HUES6 (cell line): ENCODE results near the gene BCL2.

Source experiments
- H3K27ac ChIP-seq: 2 replicates; pipeline ENCODE4 v1.7.0; 2013; ENCODE audit warnings: low read depth, mild to moderate bottlenecking, low read length, inconsistent platforms
- H3K27me3 ChIP-seq: 2 replicates; pipeline ENCODE4 v1.6.1; 2013; ENCODE audit warnings: low read length; ENCODE audit not compliant: control insufficient read depth, insufficient read depth
- H3K36me3 ChIP-seq: 2 replicates; pipeline ENCODE4 v1.6.1; 2013; ENCODE audit warnings: low read length; ENCODE audit not compliant: control insufficient read depth, insufficient read depth
- H3K4me1 ChIP-seq: 2 replicates; pipeline ENCODE4 v1.6.1; 2013; ENCODE audit warnings: low read length; ENCODE audit not compliant: control insufficient read depth, insufficient read depth
- H3K4me3 ChIP-seq: 2 replicates; pipeline ENCODE4 v1.5.1; 2013; ENCODE audit warnings: low read depth, low read length
- H3K9ac ChIP-seq: one replicate; pipeline ENCODE4 v1.6.1; 2013; ENCODE audit warnings: mild to moderate bottlenecking, low read length
- H3K9me3 ChIP-seq: 2 replicates; pipeline ENCODE4 v1.6.1; 2013; ENCODE audit warnings: low read depth, low read length; ENCODE audit not compliant: control insufficient read depth, insufficient read depth

BCL2 gene

GRCh38 chr18:63297687-63298399 lies 21.7 kb downstream of the BCL2 start:
- Histone ChIP-seq H3K27ac (no peak overlapping the region), H3K36me3 (no peaks in the 10 kb centered on the region)

DNA sequence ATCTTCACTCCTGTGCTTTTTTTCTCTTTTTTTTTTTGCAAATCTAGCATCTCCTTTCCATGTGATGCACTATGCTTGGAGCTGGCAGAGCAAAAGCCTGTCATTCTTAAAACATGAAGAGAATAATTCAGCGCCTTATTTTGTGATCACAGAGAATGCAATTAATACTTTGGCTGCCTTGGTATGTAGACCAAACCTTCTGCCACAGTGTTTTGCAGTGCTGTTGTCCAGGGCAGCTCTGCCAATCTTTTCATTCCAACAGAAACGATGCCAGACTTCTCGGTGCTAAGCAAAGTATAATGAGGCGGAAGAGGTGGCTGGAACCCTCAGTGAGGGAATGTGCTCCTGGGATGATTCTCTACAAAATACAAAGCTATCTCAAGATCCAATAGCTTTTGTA lies 25.6 kb downstream of the BCL2 start:
- H3K27me3 ChIP-seq: no peaks in the 10 kb centered on the region
- H3K4me3 ChIP-seq: no peak overlapping the region
- no peak overlapping the region for H3K27ac ChIP-seq
- no peak overlapping the region for H3K9ac ChIP-seq
- H3K4me1 ChIP-seq: peaks cover 23% of the 10 kb centered on the region
- H3K36me3 ChIP-seq: no peaks in the 10 kb centered on the region
- H3K9me3 ChIP-seq: no peaks in the 10 kb centered on the region

More at GRCh38 chr18:63297687-63298399, 21.7 kb downstream of the BCL2 start:
- no peak overlapping the region for H3K9ac ChIP-seq
- H3K27me3 ChIP-seq: no peaks in the 10 kb centered on the region
- H3K4me1 ChIP-seq: peaks cover 16% of the 10 kb centered on the region
- no peaks in the 10 kb centered on the region for H3K9me3 ChIP-seq
- H3K4me3 ChIP-seq: no peak overlapping the region

DNA sequence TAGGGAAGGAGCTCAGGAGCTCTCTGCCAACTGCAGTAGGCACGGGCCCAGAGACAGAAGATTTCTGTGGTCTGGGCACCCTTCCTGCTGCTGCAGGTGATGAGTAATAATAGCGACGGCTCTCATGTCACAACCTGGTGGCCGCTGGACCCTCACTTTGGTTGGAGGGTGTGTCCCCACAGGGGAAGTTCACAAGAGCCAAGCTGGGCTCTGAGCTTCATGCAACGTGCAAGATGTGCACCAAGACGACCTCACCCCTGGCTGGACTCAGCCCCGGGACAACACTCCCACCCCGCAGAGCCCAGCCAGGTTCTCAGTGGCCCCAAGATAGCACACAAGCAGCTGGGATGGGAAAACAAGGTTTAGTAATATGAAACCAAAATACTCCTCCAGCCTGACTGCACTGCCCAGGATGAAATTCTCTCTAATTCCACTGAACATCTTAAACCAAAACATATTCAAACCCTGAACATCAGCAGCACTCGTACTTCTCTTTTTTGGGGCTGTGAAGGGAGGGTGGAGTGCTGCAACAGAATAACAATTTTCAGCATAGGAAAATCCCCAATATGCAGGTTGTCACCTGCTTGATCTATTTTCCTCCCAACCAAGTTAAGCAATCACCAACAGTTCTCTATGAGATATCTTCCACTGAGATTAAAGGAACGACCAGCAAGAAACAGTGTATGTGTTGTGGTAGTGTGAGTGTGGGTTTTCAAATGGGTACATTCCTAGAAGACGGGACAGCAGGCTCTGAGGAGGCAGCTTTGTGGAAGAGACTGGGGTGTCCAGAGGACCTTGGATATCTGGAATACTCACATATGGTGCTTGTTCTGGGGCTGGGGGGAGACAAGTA lies 26.5 kb downstream of the BCL2 start:
- Histone ChIP-seq H3K36me3 (no peaks in the 10 kb centered on the region), H3K9me3 (no peaks in the 10 kb centered on the region), H3K4me3 (no peak overlapping the region), H3K9ac (no peak overlapping the region), H3K27ac (no peak overlapping the region), H3K27me3 (no peaks in the 10 kb centered on the region), H3K4me1 (peaks cover 15% of the 10 kb centered on the region)

DNA sequence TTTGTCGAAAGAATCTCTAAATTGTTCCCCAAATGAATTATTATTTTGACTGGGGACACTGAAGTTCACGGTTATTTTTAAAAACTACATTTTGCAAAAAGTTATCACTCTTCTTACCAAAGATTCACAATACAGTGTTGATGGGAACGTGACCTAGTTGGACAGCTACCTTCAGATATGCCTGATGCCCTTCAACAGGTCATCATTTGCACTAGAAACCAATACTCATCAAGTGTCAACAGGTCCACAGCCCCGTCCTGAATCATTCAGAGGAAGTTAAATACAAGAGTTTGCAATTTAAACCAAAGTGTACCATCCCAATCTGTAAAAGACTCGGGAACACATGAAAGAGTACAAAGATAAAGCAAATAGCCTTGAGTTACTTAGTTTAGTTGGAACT lies 28.3 kb downstream of the BCL2 start:
- H3K9ac ChIP-seq: no peak overlapping the region
- no peaks in the 10 kb centered on the region for H3K36me3 ChIP-seq
- H3K9me3 ChIP-seq: no peaks in the 10 kb centered on the region
- no peaks in the 10 kb centered on the region for H3K27me3 ChIP-seq
- H3K4me3 ChIP-seq: no peak overlapping the region
- H3K27ac ChIP-seq: no peak overlapping the region
- peaks cover 8% of the 10 kb centered on the region; the same call in 1 of the 2 replicates for H3K4me1 ChIP-seq

GRCh38 chr18:63290821-63291200 lies 28.8 kb downstream of the BCL2 start:
- no peak overlapping the region for H3K9ac ChIP-seq
- H3K9me3 ChIP-seq: no peaks in the 10 kb centered on the region
- H3K27me3 ChIP-seq: no peaks in the 10 kb centered on the region
- no peak overlapping the region for H3K27ac ChIP-seq
- no peak overlapping the region for H3K4me3 ChIP-seq
- no peaks in the 10 kb centered on the region for H3K36me3 ChIP-seq
- H3K4me1 ChIP-seq: peaks cover 8% of the 10 kb centered on the region; the same call in 1 of the 2 replicates

- H3K27ac ChIP-seq: no peak overlapping the region
- H3K9me3 ChIP-seq: no peaks in the 10 kb centered on the region
- H3K4me3 ChIP-seq: no peak overlapping the region
- no peaks in the 10 kb centered on the region for H3K36me3 ChIP-seq
- peaks cover 8% of the 10 kb centered on the region; the same call in 1 of the 2 replicates for H3K4me1 ChIP-seq
- no peak overlapping the region for H3K9ac ChIP-seq
- H3K27me3 ChIP-seq: no peaks in the 10 kb centered on the region
These were observed 29.3 kb downstream of the BCL2 start for GRCh38 chr18:63290166-63290820.

GRCh38 chr18:63288311-63288710 lies 31.3 kb downstream of the BCL2 start:
- H3K36me3 ChIP-seq: no peaks in the 10 kb centered on the region
- H3K4me3 ChIP-seq: no peak overlapping the region
- no peak overlapping the region for H3K27ac ChIP-seq
- H3K27me3 ChIP-seq: no peaks in the 10 kb centered on the region
- H3K9ac ChIP-seq: no peak overlapping the region
- no peaks in the 10 kb centered on the region for H3K9me3 ChIP-seq
- H3K4me1 ChIP-seq: peaks cover 8% of the 10 kb centered on the region; the same call in 1 of the 2 replicates

DNA sequence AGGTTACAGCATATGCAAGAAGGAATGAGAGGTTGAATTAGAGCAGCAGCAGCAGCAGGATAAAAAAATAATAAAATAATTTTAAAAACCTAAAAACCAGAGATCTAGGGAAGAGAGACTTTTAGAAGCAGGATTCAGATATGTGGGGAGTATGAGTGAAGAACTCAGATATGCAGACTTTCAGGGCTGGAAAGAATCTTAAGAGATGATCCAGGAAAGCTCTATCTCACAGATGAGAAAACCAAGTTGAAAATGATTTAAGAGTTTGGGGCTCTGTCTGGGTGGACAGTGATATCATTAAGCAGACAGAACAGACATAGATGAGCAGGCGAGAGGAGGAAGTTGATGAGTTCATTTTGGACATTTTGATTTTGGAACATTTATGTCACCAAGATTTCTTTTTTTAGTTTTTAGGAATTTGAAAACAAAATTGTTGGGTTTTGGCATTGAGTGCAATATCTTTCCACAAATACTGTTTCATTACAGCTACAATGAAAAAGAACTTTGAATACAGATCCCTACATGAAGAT lies 31.8 kb downstream of the BCL2 start:
- Histone ChIP-seq H3K9me3 (no peaks in the 10 kb centered on the region), H3K4me3 (no peak overlapping the region), H3K36me3 (no peaks in the 10 kb centered on the region), H3K4me1 (peaks cover 8% of the 10 kb centered on the region; the same call in 1 of the 2 replicates), H3K9ac (no peak overlapping the region), H3K27me3 (no peaks in the 10 kb centered on the region), H3K27ac (no peak overlapping the region)

DNA sequence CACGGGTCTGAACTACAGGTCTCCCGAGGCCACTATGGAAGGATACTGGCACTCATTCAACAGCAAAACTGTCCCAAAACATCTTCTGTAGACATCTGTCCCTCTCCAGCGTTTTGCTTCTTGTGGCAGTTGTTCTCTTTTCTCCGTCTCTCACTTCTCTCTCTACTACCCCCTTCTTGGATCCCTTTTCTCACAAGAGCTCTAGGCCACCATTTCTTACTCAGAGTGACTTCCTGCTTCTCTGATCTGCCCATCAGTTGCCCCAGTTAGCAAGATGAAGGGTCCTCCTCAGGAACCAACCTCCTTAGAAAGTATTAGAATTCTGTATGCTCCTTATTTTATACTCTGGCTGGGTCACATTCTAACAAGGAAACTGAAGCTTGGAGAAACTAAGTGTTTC lies 32.6 kb downstream of the BCL2 start:
- H3K27ac ChIP-seq: no peak overlapping the region
- H3K9ac ChIP-seq: no peak overlapping the region
- no peaks in the 10 kb centered on the region for H3K27me3 ChIP-seq
- no peak overlapping the region for H3K4me3 ChIP-seq
- H3K9me3 ChIP-seq: no peaks in the 10 kb centered on the region
- no peaks in the 10 kb centered on the region for H3K36me3 ChIP-seq
- peaks cover 8% of the 10 kb centered on the region; the same call in 1 of the 2 replicates for H3K4me1 ChIP-seq

DNA sequence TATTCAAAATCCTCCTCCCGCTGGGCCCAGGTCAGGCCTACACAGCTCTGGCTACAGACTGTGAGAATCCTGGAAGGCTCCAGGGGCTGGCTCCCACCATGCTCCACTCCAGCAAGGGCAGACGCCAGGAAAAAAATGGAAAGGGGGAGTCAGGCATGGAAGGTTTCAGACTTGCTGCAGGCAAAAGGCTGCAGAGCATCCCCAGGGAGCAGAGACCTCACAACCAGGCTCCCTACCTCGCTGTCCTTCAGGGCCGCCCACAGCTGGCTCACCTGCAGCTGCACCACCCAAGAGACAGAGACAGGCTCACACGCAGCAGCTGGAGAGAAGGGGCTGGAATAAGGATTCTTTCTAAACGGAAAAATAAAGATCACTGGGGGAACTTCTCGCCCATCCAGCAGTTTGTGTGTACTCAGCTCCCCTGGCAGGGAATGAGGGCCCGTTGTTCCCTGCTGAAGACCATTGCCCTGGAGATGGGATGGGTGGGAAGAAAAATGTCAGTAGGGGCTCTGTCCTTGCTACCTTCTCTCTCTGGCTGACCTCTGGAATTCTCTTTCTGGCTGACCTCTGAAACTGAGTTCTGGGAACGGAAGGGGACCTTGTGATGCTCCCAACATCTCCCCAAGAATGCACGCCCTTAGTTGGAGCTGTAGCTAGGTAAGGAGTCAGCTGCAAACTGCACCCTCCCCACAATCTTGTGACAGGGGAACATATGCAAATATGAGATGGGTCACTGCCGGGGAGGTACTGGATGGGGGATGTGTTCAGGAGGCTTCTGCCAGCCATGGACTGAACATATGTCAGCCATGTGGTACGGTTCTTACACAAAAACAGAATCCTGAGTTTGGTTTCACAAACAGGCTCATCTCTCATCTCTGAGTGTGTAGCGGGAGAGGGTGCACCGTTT lies 34.5 kb downstream of the BCL2 start:
- no peak overlapping the region for H3K9ac ChIP-seq
- no peaks in the 10 kb centered on the region for H3K9me3 ChIP-seq
- no peak overlapping the region for H3K27ac ChIP-seq
- H3K4me1 ChIP-seq: no peaks in the 10 kb centered on the region
- no peaks in the 10 kb centered on the region for H3K36me3 ChIP-seq
- no peak overlapping the region for H3K4me3 ChIP-seq
- H3K27me3 ChIP-seq: no peaks in the 10 kb centered on the region
